EL (cell line): Measurements from ENCODE around the gene L3MBTL4.
"Not testable (repeated sequence)": the region's sequence is repeated elsewhere in the genome, so short reads cannot be mapped to it uniquely, and the experiment has no call there.

Experiments
- DNase-seq: peaks from one replicate; pipeline ENCODE4 v3.0.0-alpha.2; 2016

Gene L3MBTL4

GRCh38 chr18:6248017-6248416, 166.7 kb downstream of the L3MBTL4 start:
- DNase-seq, result no peak

GRCh38 chr18:6242004-6242403, 172.7 kb downstream of the L3MBTL4 start:
- DNase-seq, result no peak

GRCh38 chr18:6239716-6240115, 175.0 kb downstream of the L3MBTL4 start:
- DNase-seq, result no peak

GRCh38 chr18:6236258-6236657, 178.5 kb downstream of the L3MBTL4 start:
- no peak for DNase-seq

GRCh38 chr18:6222271-6222670, 192.4 kb downstream of the L3MBTL4 start:
- no peak for DNase-seq

- no peak for DNase-seq
Measured at GRCh38 chr18:6221602-6222014, 193.1 kb downstream of the L3MBTL4 start.

GRCh38 chr18:6220129-6220528, 194.6 kb downstream of the L3MBTL4 start:
- no peak for DNase-seq

DNA sequence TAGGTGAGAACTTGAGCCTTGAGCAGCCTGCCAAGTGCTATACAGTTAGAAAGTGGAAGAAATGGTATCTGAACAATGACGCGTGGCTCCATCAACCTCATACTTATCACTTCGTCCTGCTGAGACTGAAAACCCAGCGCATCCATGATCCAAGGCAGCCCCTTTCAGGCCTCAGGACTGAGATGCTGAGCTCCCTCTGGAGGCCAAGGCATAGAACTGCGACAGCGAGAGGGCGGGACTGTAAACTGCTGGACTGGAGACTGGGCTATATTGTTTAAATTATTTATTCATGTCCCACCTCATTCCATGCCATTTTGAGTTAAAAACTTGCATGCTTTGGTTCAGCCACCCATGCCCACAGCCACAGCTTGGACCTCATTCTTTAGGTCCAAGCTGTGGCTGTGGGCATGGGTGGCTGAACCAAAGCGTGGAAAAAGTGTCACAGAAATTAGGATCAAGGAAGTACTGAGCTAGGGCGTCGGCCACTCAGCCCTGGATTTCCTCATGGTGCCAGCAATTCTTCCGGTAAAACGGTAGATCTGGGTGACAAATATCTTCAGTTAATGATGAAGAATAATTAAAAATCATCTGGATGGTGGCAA, 195.5 kb downstream of the L3MBTL4 start:
- DNase-seq, result peak; percentile 27

DNA sequence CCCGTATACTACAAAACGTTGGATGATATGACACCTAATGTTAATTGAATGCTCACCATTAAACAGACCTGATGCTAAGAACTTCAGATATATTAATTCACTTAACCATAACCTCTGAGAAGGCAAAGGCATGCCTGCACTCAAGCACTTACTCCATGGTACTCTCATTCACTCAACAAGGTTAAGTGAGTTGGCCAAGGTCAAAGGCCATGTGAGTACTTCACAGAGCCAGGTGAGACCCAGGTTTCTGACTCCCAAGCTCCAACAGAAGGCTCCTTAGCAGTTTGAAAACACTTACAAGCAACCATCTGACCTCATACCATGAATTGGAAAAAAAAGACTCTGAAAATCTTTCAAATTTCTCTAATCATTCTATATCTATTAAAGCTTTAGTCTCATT, 198.8 kb downstream of the L3MBTL4 start:
- no peak for DNase-seq

DNA sequence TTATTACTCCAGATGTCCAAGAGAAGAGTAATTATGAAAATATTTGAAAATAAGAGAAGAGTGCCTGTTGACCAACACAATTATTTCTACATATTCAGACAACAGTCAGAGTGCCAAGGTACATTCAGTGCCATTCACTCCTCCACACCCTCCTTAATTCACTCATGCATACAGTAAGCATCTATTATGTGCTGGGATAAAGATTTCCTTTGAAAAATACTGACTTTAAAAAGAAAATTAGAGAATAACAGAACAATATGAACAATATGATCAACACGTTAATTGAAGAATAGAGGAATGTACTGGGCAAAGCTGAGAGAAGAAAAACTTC, 203.6 kb downstream of the L3MBTL4 start:
- DNase-seq, result no peak

DNA sequence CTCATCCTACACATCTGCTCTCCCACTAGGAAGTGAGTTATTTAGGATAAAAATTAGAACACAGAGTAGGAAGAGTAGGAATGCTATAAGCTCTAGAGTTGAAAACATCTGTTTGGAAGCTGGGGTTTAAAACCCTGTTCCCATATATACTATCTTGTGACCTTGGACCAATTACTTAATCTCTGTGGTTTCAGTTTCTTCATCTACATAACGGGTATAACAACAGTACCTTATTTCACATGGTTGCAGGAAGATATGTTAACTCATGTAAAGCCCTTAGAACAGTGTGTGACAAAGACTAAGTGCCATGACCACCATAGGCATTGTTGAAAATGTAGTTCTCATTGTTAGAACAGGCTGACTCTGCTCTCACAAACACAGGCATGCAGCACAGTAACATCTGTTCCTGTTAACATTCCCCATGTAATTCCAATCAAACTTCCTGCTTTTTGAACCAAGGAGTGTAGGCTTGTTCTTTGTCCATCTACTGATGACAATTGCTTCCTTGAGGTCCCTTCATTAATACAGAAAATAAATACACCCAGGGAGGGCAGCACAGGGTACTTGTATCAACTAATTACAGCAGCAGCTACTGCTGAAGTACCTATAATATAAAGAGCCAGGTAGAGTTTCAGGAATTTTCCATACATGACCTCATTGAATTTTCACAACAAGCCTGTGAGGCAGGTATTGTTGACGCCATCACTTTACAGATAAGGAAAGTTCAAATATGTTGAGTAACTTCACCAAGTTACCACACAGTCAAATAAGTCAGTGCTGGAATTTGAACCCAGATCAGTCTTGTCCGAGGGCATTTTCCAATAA, 204.2 kb downstream of the L3MBTL4 start:
- DNase-seq, result no peak

GRCh38 chr18:6207941-6208340, 206.8 kb downstream of the L3MBTL4 start:
- DNase-seq, result no peak

DNA sequence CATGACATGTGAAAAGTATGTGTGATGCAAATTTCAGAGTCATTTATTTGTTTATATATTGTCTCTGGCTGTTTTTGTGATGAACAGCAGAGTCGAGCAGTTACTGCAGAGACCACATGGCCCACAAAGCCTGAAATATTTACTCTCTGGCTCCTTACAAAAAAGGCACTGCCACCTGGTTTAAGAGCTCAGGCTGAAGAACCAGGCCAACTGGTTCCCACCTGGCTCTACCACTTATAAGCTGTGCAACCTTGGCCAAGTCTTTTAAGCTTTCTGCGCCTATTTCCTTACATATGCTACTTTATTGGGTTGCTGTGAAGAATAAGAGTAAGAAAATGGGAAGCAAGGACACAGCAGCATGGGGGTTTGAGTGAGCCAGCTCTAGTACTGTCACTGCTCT, 207.6 kb downstream of the L3MBTL4 start:
- DNase-seq, result no peak

- no peak for DNase-seq
Measured at GRCh38 chr18:6205706-6206105, 209.0 kb downstream of the L3MBTL4 start.

DNA sequence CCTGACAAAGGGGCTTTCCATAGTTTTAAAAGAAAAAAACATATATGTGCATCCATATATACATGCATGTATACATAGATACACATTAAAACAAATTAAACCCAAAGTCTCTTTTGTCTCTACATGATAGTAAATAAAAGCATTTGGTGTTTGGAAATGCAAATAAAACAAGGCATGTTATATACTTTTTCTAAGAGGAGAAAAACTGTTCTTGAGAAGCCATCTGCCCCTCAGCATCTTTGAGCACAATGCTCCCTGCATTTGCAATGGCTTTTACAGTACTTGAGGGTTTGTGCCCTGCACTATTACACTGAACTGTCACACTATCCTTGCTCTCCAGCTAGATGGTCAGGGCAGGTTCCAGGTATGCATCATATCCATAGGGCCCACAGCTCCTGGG, 210.2 kb downstream of the L3MBTL4 start:
- no peak for DNase-seq

- no peak for DNase-seq
Measured at GRCh38 chr18:6203791-6204190, 210.9 kb downstream of the L3MBTL4 start.

- no peak for DNase-seq
Measured at GRCh38 chr18:6202861-6203260, 211.8 kb downstream of the L3MBTL4 start.

DNA sequence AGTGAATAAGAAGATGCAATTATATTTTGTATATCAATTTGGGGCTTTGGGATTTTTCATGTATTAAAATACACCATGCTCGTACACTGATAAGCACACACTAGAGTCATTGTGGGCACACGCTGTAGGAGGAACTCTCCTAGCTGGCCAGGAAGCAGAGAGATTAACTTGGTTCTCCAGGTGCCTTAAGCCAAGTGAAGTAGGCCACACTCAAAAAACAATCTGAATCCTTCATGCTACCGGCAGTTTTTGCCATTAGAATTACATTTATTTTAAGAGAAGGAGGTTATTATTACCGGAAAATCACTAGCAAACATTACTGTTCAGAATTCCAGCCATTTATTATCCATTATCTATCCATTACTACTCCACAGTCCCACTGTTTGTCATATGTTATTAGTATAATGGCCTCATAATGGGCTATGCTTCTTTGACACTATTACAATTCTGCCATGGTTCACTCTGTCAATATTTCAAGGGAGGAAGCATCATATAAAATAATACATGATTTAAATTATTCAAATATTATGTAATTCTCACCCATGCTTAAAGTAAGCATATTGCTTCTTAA, 214.4 kb downstream of the L3MBTL4 start:
- no peak for DNase-seq

DNA sequence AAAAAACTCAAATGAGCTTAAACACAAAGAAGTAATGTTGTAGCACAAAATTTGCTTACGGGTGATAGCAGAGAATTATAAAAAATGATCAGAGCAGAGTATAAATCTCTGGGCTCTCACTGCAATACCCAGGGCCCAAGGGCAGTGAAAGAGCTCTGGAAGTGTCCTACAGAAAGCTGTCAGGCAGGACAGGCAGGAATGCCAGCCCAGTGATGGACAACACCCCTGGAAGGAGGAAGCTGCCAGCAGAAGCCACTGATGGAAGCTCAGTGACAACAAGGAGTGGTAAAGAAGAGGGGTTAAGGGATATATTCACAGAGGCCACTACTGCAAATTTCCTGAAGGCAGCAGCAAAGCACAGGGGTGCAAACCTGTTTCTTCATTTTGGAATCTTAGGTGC, 214.9 kb downstream of the L3MBTL4 start:
- DNase-seq, result no peak

GRCh38 chr18:6198585-6198984, 216.1 kb downstream of the L3MBTL4 start:
- DNase-seq, result no peak

GRCh38 chr18:6194640-6195039, 220.1 kb downstream of the L3MBTL4 start:
- no peak for DNase-seq

DNA sequence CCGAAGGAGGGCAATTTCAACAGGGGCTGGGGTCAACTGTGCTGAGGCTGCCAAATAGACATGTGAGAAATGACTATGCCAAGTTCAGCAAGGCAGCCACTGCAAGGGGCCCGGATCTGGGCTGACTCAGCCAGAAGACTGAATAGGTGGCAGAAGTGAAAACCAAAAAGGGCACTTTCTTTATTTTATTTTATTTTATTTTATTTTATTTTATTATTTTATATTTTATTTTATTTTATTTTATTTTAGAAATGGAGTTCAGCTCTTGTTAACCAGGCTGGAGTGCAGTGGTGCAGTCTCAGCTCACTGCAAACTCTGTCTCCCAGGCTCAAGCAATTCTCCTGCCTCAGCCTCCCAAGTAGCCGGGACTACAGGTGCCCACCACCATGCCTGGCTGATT, 228.9 kb downstream of the L3MBTL4 start:
- not testable (repeated sequence) for DNase-seq

DNA sequence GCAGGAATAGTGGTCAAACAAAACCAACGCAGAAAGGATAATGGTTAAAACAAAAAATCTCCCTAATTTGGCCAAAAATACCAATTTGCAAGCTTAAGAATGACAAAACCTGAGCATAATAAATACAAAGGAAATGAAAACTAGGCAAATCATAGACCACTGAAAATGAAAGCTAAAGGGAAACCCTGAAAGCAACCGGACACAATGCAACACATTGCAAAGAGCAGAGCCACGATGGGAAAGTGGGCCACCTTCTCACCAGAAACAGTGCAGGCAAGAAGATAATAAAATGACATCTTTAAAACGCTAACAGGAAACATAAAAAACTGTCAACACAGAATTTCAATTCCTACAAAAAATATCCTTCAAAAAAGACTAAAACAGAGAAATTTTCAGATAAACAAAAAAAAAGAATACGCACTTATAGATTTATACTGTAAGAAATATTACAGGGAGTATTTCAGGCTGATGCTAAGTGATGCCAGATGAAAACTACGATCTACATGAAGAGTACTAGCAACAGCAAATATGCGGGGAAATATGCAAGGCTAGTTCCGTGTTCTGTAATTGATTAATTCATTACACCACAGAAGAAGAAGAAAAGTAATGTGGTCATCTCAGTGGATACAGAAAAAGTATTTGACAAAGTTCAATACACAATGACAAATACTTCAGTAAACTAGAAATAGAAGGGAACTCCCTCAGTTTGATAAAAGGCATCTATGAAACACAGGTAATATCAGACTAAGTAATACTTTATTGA, 239.5 kb downstream of the L3MBTL4 start:
- DNase-seq, result no peak

DNA sequence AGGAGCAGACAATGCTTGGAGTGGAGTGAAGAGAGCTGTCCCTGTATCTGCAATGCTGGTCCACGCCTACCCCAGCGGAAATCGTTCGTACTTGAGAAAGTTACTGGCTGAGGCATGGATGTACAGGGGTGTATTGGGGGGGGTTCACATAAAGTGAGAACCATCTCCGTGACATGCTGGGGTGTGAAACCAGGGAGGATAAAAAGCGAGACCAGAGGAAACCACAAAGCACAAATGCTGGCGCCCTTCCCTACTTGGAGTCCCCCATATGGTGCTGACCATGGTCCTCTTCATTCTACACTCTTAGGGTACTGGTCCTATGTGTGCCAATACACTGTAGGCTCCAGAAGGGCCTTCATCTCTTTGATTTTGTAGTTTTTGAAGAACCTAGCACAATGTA, 244.1 kb downstream of the L3MBTL4 start:
- DNase-seq, result no peak
